GM12878 (cell line): ENCODE results near the gene TOP1. TPM values are rescaled to one million over a fixed set of nuclear protein-coding genes. Genes with fewer than 3 reads are reported as not detected.

Experiments
- IKZF2 ChIP-seq, 2 experiments: fragments of 450-650 bp; IDR thresholded peaks; 2 replicates each; pipeline ENCODE4 v1.6.1; 2017; ENCODE audit warnings: mild to moderate bottlenecking in 2 of 2, moderate library complexity in 2 of 2
- IRF4 ChIP-seq: IDR thresholded peaks from 2 replicates; pipeline ENCODE4 v1.6.1; 2011; ENCODE audit warnings: low read depth, low read length
- KLF5 ChIP-seq: fragments of 450-650 bp; IDR thresholded peaks from 2 replicates; pipeline ENCODE4 v1.6.1; 2014; ENCODE audit warnings: mild to moderate bottlenecking; ENCODE audit not compliant: partially characterized antibody
- LARP7 ChIP-seq: fragments of 450-650 bp; IDR thresholded peaks from 2 replicates; pipeline ENCODE4 v1.6.1; 2017; ENCODE audit warnings: mild to moderate bottlenecking
- POU2F2 ChIP-seq: IDR thresholded peaks from 3 replicates; pipeline ENCODE4 v1.6.1; 2011; ENCODE audit warnings: low read depth, mild to moderate bottlenecking, low read length, borderline replicate concordance
- RAD21 ChIP-seq: IDR thresholded peaks from 2 replicates; pipeline ENCODE4 v1.6.1; 2011; ENCODE audit warnings: mild to moderate bottlenecking, low read depth, low read length, moderate library complexity; ENCODE audit not compliant: insufficient read depth
- RAD51 ChIP-seq: fragments of 450-650 bp; IDR thresholded peaks from 2 replicates; pipeline ENCODE4 v1.6.1; 2016; ENCODE audit warnings: moderate library complexity, mild to moderate bottlenecking, inconsistent platforms
- RBBP5 ChIP-seq: fragments of 200-600 bp; sonication (generic); conservative IDR thresholded peaks from 2 replicates; pipeline ENCODE4 v1.6.1; 2016
- RFX5 ChIP-seq: IDR thresholded peaks from 2 replicates; pipeline ENCODE4 v1.6.1; 2011; ENCODE audit warnings: low read depth, low read length, improper control_type of control experiment
- SMARCA5 ChIP-seq: fragments of 450-650 bp; IDR thresholded peaks from 2 replicates; pipeline ENCODE4 v1.6.1; 2017; ENCODE audit warnings: mild to moderate bottlenecking
- TCF12 ChIP-seq: IDR thresholded peaks from 2 replicates; pipeline ENCODE4 v1.6.1; 2011; ENCODE audit warnings: low read depth, mild to moderate bottlenecking, low read length
- ZNF207 ChIP-seq: fragments of 450-650 bp; IDR thresholded peaks from 2 replicates; pipeline ENCODE4 v1.6.1; 2014; ENCODE audit warnings: antibody characterized with exemption, mild to moderate bottlenecking, borderline replicate concordance
- ZSCAN29 ChIP-seq: fragments of 450-650 bp; IDR thresholded peaks from 2 replicates; pipeline ENCODE4 v1.6.1; 2017; ENCODE audit warnings: mild to moderate bottlenecking, moderate library complexity
- polyA plus RNA-seq, 11 experiments: library from polyadenylated mRNA; depleted of rRNA in 4 of 11; unstranded in 6 of 11; stranded (reverse) in 5 of 11; fragments of >200 nt; fragmentation: Nextera tagmentation in 4 of 11; fragmentation: Illumina TruSeq in 1 of 11; extraction: Ambion mirVana in 4 of 11; extraction: Trizol in 1 of 11; gene quantifications; 1 replicate in 1 of 11; 2 replicates in 10 of 11; pipeline versions ENCODE4 v1.2.1 to v1.2.3, GENCODE V29; 2011 to 2016; ENCODE audit warnings: inconsistent platforms in 2 of 11, missing spikeins in 2 of 11, low read depth in 1 of 11
- total RNA-seq, 4 experiments: library from RNA; depleted of rRNA in 3 of 4; stranded (reverse); fragments of >200 nt in 3 of 4; fragmentation: Illumina TruSeq in 1 of 4; extraction: Trizol in 1 of 4; gene quantifications; 2 replicates each; pipeline versions ENCODE4 v1.2.1 to v1.2.3, GENCODE V29; 2013 to 2021
- TF ChIP-seq, protein P1 (sequence below), 3 experiments: IDR thresholded peaks in 2 of 3; conservative IDR thresholded peaks in 1 of 3; 2 replicates each; pipeline ENCODE4 v1.5.1; 2011; ENCODE audit warnings: low read depth in 3 of 3, low read length in 3 of 3, mild to moderate bottlenecking in 3 of 3, control low read depth in 2 of 3, moderate library complexity in 2 of 3, inconsistent platforms in 1 of 3, mixed read lengths in 1 of 3; ENCODE audit not compliant: control insufficient read depth in 2 of 3, insufficient read depth in 1 of 3; ENCODE audit errors: extremely low read depth in 1 of 3
- TF ChIP-seq, protein P2 (sequence below): fragments of 450-650 bp; formaldehyde crosslinking; IDR thresholded peaks from 2 replicates; pipeline ENCODE4 v1.4.0; 2022; ENCODE audit warnings: mild to moderate bottlenecking, moderate library complexity
- TF ChIP-seq, protein P3 (sequence below): fragments of 450-650 bp; IDR thresholded peaks from 2 replicates; pipeline ENCODE4 v1.6.1; 2018; ENCODE audit warnings: borderline replicate concordance, mild to moderate bottlenecking; ENCODE audit not compliant: partially characterized antibody
- TF ChIP-seq, protein P4 (sequence below): fragments of 450-650 bp; IDR thresholded peaks from 2 replicates; pipeline ENCODE4 v1.6.1; 2016; ENCODE audit warnings: mild to moderate bottlenecking, moderate library complexity, borderline replicate concordance

The TOP1 gene
- total and polyA plus RNA-seq, 10 of the 15 experiments (the other 5 are each of a cell fraction or from before 2014, with no cell fraction given) = 21.5 to 128 (median 47.3) TPM

DNA sequence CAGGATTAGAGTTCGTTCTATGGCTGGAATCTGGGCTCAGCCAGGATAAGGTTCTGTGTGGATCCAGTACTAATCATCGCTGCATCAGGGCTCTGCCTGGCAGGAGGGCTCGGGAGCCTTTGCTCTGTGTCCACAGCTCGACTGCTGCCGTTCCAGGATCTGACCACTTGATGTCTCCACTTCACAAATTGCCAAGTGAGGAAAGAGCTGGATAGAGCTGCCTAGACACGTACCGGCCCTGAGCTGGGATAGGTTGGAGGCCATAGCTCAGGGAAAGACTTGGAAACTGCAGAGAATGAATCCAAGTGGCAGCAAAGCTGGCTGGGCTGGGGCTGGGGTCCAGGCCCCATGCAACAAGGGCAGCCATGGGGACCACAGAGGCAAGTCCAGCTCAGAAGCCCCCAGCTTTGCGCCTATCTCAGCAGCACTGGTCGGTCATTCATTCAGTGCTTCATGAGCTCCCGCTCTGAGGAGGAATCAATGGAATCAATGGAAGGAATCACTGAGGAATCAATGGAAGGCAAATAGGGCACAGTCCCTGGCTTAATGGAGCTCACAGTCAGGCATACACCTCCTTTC, 38.0 kb upstream of the TOP1 start (continued):
- TF ChIP-seq ZNF207 (no peak), RAD21 (peak; percentile 96), LARP7 (peak; percentile 71), ZSCAN29 (0 out of 2 replicates have a peak, but pooled peaks have one; percentile 44), RAD51 (no peak), RBBP5 (no peak), KLF5 (no peak), IRF4 (0 out of 2 replicates have a peak, but pooled peaks have one; percentile 47), IKZF2 (IDR thresholded peaks at IDR 0.05) (peak in 1 of 2 experiments; percentile 6; a peak in 2 of 4 replicates), SMARCA5 (0 out of 2 replicates have a peak, but pooled peaks have one; percentile 20), RFX5 (peak; percentile 31; the same call in 1 of the 2 replicates), POU2F2 (peak; percentile 50; the same call in 1 of the 3 replicates), TCF12 (0 out of 2 replicates have a peak, but pooled peaks have one; percentile 9)
- TF ChIP-seq, protein P1, sequence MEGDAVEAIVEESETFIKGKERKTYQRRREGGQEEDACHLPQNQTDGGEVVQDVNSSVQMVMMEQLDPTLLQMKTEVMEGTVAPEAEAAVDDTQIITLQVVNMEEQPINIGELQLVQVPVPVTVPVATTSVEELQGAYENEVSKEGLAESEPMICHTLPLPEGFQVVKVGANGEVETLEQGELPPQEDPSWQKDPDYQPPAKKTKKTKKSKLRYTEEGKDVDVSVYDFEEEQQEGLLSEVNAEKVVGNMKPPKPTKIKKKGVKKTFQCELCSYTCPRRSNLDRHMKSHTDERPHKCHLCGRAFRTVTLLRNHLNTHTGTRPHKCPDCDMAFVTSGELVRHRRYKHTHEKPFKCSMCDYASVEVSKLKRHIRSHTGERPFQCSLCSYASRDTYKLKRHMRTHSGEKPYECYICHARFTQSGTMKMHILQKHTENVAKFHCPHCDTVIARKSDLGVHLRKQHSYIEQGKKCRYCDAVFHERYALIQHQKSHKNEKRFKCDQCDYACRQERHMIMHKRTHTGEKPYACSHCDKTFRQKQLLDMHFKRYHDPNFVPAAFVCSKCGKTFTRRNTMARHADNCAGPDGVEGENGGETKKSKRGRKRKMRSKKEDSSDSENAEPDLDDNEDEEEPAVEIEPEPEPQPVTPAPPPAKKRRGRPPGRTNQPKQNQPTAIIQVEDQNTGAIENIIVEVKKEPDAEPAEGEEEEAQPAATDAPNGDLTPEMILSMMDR (IDR thresholded peaks at IDR 0.05 in 2 of 3, conservative IDR thresholded peaks at IDR 0.05 in 1 of 3; ENCODE audit: control insufficient read depth in 2 of 3, extremely low read depth in 1 of 3, insufficient read depth in 1 of 3, low read depth in 3 of 3, low read length in 3 of 3) = peak; percentile 85 to 95 (median 90)
- TF ChIP-seq, protein P2, sequence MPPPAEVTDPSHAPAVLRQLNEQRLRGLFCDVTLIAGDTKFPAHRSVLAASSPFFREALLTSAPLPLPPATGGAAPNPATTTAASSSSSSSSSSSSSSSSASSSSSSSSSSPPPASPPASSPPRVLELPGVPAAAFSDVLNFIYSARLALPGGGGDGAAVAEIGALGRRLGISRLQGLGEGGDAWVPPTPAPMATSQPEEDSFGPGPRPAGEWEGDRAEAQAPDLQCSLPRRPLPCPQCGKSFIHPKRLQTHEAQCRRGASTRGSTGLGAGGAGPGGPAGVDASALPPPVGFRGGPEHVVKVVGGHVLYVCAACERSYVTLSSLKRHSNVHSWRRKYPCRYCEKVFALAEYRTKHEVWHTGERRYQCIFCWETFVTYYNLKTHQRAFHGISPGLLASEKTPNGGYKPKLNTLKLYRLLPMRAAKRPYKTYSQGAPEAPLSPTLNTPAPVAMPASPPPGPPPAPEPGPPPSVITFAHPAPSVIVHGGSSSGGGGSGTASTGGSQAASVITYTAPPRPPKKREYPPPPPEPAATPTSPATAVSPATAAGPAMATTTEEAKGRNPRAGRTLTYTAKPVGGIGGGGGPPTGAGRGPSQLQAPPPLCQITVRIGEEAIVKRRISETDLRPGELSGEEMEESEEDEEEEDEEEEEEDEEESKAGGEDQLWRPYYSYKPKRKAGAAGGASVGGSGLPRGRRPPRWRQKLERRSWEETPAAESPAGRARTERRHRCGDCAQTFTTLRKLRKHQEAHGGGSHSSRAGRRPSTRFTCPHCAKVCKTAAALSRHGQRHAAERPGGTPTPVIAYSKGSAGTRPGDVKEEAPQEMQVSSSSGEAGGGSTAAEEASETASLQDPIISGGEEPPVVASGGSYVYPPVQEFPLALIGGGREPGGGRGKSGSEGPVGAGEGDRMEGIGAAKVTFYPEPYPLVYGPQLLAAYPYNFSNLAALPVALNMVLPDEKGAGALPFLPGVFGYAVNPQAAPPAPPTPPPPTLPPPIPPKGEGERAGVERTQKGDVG (CRISPR knock-in tag) = no peak
- TF ChIP-seq, protein P3, sequence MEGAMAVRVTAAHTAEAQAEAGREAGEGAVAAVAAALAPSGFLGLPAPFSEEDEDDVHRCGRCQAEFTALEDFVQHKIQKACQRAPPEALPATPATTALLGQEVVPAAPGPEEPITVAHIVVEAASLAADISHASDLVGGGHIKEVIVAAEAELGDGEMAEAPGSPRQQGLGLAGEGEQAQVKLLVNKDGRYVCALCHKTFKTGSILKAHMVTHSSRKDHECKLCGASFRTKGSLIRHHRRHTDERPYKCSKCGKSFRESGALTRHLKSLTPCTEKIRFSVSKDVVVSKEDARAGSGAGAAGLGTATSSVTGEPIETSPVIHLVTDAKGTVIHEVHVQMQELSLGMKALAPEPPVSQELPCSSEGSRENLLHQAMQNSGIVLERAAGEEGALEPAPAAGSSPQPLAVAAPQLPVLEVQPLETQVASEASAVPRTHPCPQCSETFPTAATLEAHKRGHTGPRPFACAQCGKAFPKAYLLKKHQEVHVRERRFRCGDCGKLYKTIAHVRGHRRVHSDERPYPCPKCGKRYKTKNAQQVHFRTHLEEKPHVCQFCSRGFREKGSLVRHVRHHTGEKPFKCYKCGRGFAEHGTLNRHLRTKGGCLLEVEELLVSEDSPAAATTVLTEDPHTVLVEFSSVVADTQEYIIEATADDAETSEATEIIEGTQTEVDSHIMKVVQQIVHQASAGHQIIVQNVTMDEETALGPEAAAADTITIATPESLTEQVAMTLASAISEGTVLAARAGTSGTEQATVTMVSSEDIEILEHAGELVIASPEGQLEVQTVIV = no peak
- TF ChIP-seq, protein P4, sequence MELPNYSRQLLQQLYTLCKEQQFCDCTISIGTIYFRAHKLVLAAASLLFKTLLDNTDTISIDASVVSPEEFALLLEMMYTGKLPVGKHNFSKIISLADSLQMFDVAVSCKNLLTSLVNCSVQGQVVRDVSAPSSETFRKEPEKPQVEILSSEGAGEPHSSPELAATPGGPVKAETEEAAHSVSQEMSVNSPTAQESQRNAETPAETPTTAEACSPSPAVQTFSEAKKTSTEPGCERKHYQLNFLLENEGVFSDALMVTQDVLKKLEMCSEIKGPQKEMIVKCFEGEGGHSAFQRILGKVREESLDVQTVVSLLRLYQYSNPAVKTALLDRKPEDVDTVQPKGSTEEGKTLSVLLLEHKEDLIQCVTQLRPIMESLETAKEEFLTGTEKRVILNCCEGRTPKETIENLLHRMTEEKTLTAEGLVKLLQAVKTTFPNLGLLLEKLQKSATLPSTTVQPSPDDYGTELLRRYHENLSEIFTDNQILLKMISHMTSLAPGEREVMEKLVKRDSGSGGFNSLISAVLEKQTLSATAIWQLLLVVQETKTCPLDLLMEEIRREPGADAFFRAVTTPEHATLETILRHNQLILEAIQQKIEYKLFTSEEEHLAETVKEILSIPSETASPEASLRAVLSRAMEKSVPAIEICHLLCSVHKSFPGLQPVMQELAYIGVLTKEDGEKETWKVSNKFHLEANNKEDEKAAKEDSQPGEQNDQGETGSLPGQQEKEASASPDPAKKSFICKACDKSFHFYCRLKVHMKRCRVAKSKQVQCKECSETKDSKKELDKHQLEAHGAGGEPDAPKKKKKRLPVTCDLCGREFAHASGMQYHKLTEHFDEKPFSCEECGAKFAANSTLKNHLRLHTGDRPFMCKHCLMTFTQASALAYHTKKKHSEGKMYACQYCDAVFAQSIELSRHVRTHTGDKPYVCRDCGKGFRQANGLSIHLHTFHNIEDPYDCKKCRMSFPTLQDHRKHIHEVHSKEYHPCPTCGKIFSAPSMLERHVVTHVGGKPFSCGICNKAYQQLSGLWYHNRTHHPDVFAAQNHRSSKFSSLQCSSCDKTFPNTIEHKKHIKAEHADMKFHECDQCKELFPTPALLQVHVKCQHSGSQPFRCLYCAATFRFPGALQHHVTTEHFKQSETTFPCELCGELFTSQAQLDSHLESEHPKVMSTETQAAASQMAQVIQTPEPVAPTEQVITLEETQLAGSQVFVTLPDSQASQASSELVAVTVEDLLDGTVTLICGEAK = 0 out of 2 replicates have a peak, but pooled peaks have one; percentile 23
- TF ChIP-seq, all 136 proteins: peak for 19
